IPS DF 19.7 (cell line): ENCODE data around the gene GCSAM.
"Not testable (repeated sequence)": the region's sequence is repeated elsewhere in the genome, so short reads cannot be mapped to it uniquely, and the experiment has no call there.

ENCODE experiments used
- DNase-seq: peaks from one replicate; pipeline ENCODE4 v3.0.0-alpha.2; 2013; ENCODE audit warnings: low read depth, low spot score

Gene GCSAM

DNA sequence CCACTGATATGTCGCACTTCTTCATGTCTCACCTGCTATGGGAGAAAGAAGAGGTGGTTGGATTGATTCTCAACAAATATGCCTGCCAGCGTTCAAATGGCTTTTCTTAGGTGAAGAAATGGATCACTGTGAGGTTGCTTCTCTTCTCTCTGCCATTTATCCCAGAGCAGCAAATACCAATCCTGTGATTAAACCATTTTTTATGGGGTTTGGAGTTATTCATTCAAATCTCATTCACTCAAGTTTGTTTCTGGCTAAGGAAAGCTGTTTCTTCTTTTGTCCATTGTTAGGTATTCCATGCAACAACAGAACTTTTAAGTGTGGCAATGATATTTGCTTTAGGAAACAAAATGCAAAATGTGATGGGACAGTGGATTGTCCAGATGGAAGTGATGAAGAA is 59.0 kb downstream of the GCSAM start:
- no peak for DNase-seq

DNA sequence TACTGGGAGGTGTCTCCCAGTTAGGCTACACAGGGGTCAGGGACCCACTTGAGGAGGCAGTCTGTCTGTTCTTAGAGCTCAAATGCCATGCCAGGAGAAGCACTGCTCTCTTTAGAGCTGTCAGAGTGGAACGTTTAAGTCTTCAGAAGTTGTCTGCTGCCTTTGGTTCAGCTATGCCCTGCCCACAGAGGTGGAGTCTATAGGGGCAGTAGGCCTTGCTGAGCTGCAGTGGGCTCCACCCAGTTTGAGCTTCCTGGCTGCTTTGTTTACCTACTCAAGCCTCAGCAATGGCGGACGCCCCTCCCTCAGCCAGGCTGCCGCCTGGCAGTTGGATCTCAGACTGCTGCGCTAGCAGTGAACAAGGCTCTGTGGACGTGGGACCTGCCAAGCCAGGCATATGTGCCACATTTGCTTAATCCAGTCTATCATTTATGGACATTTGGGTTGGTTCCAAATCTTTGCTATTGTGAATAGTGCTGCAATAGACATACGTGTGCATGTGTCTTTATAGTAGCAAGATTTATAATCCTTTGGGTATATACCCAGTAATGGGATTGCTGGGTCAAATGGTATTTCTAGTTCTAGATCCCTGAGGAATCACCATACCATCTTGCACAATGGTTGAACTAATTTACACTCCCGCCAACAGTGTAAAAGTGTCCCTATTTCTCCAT is 60.5 kb downstream of the GCSAM start:
- not testable (repeated sequence) for DNase-seq
